HL-60 (cell line): ENCODE data around the gene SYTL3.

ENCODE experiments used
- CTCF ChIP-seq: IDR thresholded peaks from one replicate; pipeline ENCODE4 v1.5.1; 2011; ENCODE audit warnings: low read length, control low read depth, inconsistent platforms; ENCODE audit not compliant: insufficient read depth
- POLR2AphosphoS5 ChIP-seq: IDR thresholded peaks from 2 replicates; pipeline ENCODE4 v1.6.1; 2012; ENCODE audit warnings: low read depth

- TF ChIP-seq CTCF (no peak), POLR2AphosphoS5 (no peak)
Observed at GRCh38 chr6:158752613-158753012, 102.8 kb downstream of the SYTL3 start.
